ENCODE results near the gene SLC49A3. TPM values are rescaled to one million over a fixed set of nuclear protein-coding genes. Genes with fewer than 3 reads are reported as not detected.

The SLC49A3 gene
- polyA plus RNA-seq, 1 donor (not counting 4 experiments of a cell fraction or from before 2014, with no cell fraction given): 0.04 TPM

DNA sequence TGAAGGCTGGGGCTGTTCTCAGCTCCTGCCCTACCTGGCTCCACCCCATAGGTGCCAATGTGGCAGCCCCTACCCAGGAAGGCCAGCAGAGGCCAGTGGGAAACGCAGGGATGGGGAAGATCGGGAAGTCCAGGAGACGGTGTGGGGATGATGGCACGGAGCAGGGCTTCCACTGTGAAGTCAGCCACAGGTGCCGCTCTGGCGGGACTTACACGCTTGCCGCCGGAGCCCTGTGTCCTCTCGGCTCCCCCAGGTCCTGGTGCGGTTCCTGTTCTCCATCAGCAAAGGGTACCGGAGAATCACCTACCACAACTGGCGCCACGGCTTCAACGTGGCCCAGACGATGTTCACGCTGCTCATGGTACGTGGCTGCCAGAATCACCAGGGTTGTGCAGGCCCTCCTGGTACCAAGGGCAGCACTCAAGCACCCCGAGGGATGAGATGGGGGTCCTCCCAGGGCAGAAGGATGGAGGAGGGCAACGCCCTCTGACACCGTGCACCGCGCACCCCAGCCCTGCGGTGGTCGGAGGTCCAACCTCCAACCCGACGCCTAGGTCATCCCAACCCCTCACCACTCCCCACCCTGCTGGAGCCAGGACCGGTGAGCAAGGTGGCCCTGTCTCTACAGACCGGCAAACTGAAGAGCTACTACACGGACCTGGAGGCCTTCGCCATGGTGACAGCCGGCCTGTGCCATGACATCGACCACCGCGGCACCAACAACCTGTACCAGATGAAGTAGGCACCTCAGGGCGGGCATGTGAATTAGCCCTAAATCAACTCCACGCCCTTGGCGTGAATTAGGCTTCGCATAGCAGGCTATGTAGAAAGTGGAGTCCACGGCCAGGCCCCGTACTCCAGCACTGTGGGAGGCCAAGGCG, 26.8 kb downstream of the SLC49A3 start:
- no peak overlapping the region for H3K27ac ChIP-seq (ENCODE audit: control insufficient read depth, insufficient read depth, low read length)
- no peaks in the 10 kb centered on the region for H3K9me1 ChIP-seq (ENCODE audit: control insufficient read depth, extremely low read depth, insufficient read depth, low read length)
- H3K79me2 ChIP-seq (ENCODE audit: control insufficient read depth, insufficient read depth, low read length): no peaks in the 10 kb centered on the region
- H3K36me3 ChIP-seq (ENCODE audit: control insufficient read depth in 2 of 2, extremely low read depth in 1 of 2, insufficient read depth in 2 of 2, low read length in 2 of 2): no peaks in the 10 kb centered on the region
- H3K4me2 ChIP-seq (ENCODE audit: control insufficient read depth, extremely low read depth, insufficient read depth, low read depth, low read length): no peak overlapping the region
- H4K20me1 ChIP-seq (ENCODE audit: control insufficient read depth, extremely low read depth, insufficient read depth, low read length): no peaks in the 10 kb centered on the region
- H3K4me3 ChIP-seq (ENCODE audit: control insufficient read depth in 2 of 3, extremely low read depth in 1 of 3, insufficient read depth in 2 of 3, low read depth in 1 of 3, low read length in 3 of 3): no peak overlapping the region
- no peaks in the 10 kb centered on the region for H3K4me1 ChIP-seq (ENCODE audit: control insufficient read depth, extremely low read depth, insufficient read depth, low read length)
- H3K9ac ChIP-seq (ENCODE audit: control insufficient read depth, extremely low read depth, insufficient read depth, low read length): no peak overlapping the region
- H3K27me3 ChIP-seq (ENCODE audit: control insufficient read depth, extremely low read depth, insufficient read depth, low read length): peaks cover 18% of the 10 kb centered on the region
- TF ChIP-seq EZH2 (IDR thresholded peaks at IDR 0.05; ENCODE audit: low read length): no peak
- TF ChIP-seq, protein P1, sequence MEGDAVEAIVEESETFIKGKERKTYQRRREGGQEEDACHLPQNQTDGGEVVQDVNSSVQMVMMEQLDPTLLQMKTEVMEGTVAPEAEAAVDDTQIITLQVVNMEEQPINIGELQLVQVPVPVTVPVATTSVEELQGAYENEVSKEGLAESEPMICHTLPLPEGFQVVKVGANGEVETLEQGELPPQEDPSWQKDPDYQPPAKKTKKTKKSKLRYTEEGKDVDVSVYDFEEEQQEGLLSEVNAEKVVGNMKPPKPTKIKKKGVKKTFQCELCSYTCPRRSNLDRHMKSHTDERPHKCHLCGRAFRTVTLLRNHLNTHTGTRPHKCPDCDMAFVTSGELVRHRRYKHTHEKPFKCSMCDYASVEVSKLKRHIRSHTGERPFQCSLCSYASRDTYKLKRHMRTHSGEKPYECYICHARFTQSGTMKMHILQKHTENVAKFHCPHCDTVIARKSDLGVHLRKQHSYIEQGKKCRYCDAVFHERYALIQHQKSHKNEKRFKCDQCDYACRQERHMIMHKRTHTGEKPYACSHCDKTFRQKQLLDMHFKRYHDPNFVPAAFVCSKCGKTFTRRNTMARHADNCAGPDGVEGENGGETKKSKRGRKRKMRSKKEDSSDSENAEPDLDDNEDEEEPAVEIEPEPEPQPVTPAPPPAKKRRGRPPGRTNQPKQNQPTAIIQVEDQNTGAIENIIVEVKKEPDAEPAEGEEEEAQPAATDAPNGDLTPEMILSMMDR (optimal IDR thresholded peaks at IDR 0.05 in 1 of 3, IDR thresholded peaks at IDR 0.05 in 1 of 3, conservative IDR thresholded peaks at IDR 0.05 in 1 of 3; ENCODE audit: extremely low read depth in 1 of 3, insufficient read depth in 2 of 3, low read length in 3 of 3): no peak
- H2AFZ ChIP-seq (ENCODE audit: control insufficient read depth, low read length): no peak overlapping the region
- peaks cover 3% of the 10 kb centered on the region for H3K9me3 ChIP-seq (ENCODE audit: control insufficient read depth, low read depth, low read length)
- FAIRE-seq: no peak
- dilution Hi-C loops (cut with MboI; ENCODE audit: extremely low pct_ligation_motif_present, low sequenced_read_pairs): no loop called here
- no peak for DNase-seq (ENCODE audit: low read depth, low spot score)

DNA sequence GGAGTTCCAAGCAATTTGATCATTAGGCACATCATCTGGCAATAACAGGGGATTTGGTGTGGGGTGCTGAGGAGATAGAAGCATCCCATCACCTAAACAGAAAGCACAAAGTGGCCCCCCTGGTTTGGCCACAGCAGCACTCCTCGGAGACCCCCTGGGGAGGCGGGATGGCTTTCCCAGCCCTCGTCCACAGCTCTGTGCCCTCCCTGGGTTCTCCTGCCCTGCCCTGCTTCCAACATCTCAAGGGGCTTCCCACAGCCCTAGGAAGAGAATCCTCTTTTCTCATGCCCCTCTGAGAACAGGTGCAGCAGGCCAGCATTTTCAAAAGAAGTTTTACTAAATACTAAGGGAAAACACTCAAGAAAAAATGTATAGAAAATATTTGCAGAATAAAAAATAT, 27.7 kb downstream of the SLC49A3 start:
- peaks cover 18% of the 10 kb centered on the region for H3K27me3 ChIP-seq (ENCODE audit: control insufficient read depth, extremely low read depth, insufficient read depth, low read length)
- H3K27ac ChIP-seq (ENCODE audit: control insufficient read depth, insufficient read depth, low read length): no peak overlapping the region
- no peaks in the 10 kb centered on the region for H4K20me1 ChIP-seq (ENCODE audit: control insufficient read depth, extremely low read depth, insufficient read depth, low read length)
- no peaks in the 10 kb centered on the region for H3K4me1 ChIP-seq (ENCODE audit: control insufficient read depth, extremely low read depth, insufficient read depth, low read length)
- H3K79me2 ChIP-seq (ENCODE audit: control insufficient read depth, insufficient read depth, low read length): no peaks in the 10 kb centered on the region
- FAIRE-seq (no peak), DNase-seq (ENCODE audit: low read depth, low spot score) (no peak)
- no peak overlapping the region for H2AFZ ChIP-seq (ENCODE audit: control insufficient read depth, low read length)
- no peak overlapping the region for H3K4me3 ChIP-seq (ENCODE audit: control insufficient read depth in 2 of 3, extremely low read depth in 1 of 3, insufficient read depth in 2 of 3, low read depth in 1 of 3, low read length in 3 of 3)
- H3K36me3 ChIP-seq (ENCODE audit: control insufficient read depth in 2 of 2, extremely low read depth in 1 of 2, insufficient read depth in 2 of 2, low read length in 2 of 2): no peaks in the 10 kb centered on the region
- TF ChIP-seq, protein P1 (optimal IDR thresholded peaks at IDR 0.05 in 1 of 3, IDR thresholded peaks at IDR 0.05 in 1 of 3, conservative IDR thresholded peaks at IDR 0.05 in 1 of 3; ENCODE audit: extremely low read depth in 1 of 3, insufficient read depth in 2 of 3, low read length in 3 of 3): no peak
- TF ChIP-seq EZH2 (IDR thresholded peaks at IDR 0.05; ENCODE audit: low read length): no peak
- no peak overlapping the region for H3K9ac ChIP-seq (ENCODE audit: control insufficient read depth, extremely low read depth, insufficient read depth, low read length)
- no peaks in the 10 kb centered on the region for H3K9me1 ChIP-seq (ENCODE audit: control insufficient read depth, extremely low read depth, insufficient read depth, low read length)
- H3K9me3 ChIP-seq (ENCODE audit: control insufficient read depth, low read depth, low read length): peaks cover 3% of the 10 kb centered on the region
- dilution Hi-C loops (cut with MboI; ENCODE audit: extremely low pct_ligation_motif_present, low sequenced_read_pairs): no loop called here
- H3K4me2 ChIP-seq (ENCODE audit: control insufficient read depth, extremely low read depth, insufficient read depth, low read depth, low read length): no peak overlapping the region
